ENCODE results near the gene ALK.

ALK gene

DNA sequence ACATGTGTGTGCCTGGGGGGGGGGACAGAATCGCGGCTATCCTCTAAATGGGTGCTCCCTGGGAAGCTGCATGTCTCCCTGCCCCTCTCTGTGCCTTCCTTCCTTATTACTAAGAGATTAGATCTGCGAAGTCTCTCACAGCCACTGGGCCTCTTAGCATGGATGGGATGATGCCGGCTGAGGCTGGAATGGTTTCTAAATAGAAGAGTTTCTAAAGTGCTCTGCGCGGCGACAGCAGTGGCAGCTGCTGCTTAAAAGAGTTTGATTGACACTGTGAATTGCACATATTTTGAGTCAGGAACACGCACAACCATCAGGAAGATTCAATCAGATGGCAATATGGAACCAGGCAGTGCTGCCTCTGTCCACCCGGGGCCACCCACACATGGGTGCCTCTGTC is 642.4 kb downstream of the ALK start:
- peaks cover 0 to 10% of the 10 kb centered on the region in 2 donors for H3K4me1 ChIP-seq (ENCODE audit: control insufficient read depth in 1 of 2, insufficient read depth in 2 of 2, low read length in 2 of 2)
- no peak overlapping the region for H3K4me3 ChIP-seq (ENCODE audit: low read depth in 1 of 2, low read length in 2 of 2)
- H3K27ac ChIP-seq (ENCODE audit: low read length) = no peak overlapping the region
- H3K9me3 ChIP-seq (ENCODE audit: control insufficient read depth in 1 of 2, low read length in 2 of 2) = no peaks in the 10 kb centered on the region
- no peaks in the 10 kb centered on the region for H3K27me3 ChIP-seq (ENCODE audit: low read depth, low read length)
- no peaks in the 10 kb centered on the region for H3K36me3 ChIP-seq (ENCODE audit: control insufficient read depth in 1 of 2, insufficient read depth in 2 of 2, low read length in 2 of 2)

- Histone ChIP-seq H3K9me3 (ENCODE audit: control insufficient read depth in 1 of 2, low read length in 2 of 2) (no peaks in the 10 kb centered on the region), H3K27me3 (ENCODE audit: low read depth, low read length) (no peaks in the 10 kb centered on the region), H3K36me3 (ENCODE audit: control insufficient read depth in 1 of 2, insufficient read depth in 2 of 2, low read length in 2 of 2) (no peaks in the 10 kb centered on the region), H3K4me1 (ENCODE audit: control insufficient read depth in 1 of 2, insufficient read depth in 2 of 2, low read length in 2 of 2) (peaks cover 0 to 2% of the 10 kb centered on the region in 2 donors), H3K27ac (ENCODE audit: low read length) (no peak overlapping the region), H3K4me3 (ENCODE audit: low read depth in 1 of 2, low read length in 2 of 2) (no peak overlapping the region)
Observed at GRCh38 chr2:29276151-29276550, 645.2 kb downstream of the ALK start.

DNA sequence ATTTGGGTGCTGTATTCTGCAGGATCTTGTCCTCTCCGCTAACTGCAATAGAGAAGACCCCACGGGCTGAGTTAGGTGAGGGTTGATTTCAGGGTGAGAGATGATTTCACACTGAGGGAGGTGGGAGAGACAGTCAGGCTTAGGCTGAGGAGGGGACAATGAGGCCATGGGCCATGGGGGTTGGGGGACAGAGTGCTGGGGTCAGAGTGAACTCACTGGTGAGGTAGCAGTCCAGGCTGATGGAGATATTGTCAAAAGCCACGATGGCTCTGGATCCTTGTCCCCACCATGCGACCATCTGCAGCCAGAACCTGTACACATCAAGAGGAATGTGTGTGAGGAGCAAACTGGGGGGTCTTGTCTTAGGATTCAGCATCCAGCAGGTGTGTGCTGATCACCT is 646.2 kb downstream of the ALK start:
- H3K27ac ChIP-seq (ENCODE audit: low read length) = no peak overlapping the region

GRCh38 chr2:29273685-29274611 is 647.4 kb downstream of the ALK start:
- Histone ChIP-seq H3K4me3 (ENCODE audit: low read depth in 1 of 2, low read length in 2 of 2) (no peak overlapping the region), H3K4me1 (ENCODE audit: control insufficient read depth in 1 of 2, insufficient read depth in 2 of 2, low read length in 2 of 2) (no peaks in the 10 kb centered on the region), H3K27me3 (ENCODE audit: low read depth, low read length) (no peaks in the 10 kb centered on the region), H3K9me3 (ENCODE audit: control insufficient read depth in 1 of 2, low read length in 2 of 2) (no peaks in the 10 kb centered on the region), H3K36me3 (ENCODE audit: control insufficient read depth in 1 of 2, insufficient read depth in 2 of 2, low read length in 2 of 2) (no peaks in the 10 kb centered on the region), H3K27ac (ENCODE audit: low read length) (no peak overlapping the region)

More for the DNA sequence above, 646.2 kb downstream of the ALK start:
- H3K4me3 ChIP-seq (ENCODE audit: low read depth in 1 of 2, low read length in 2 of 2) = no peak overlapping the region
- no peaks in the 10 kb centered on the region for H3K27me3 ChIP-seq (ENCODE audit: low read depth, low read length)
- H3K9me3 ChIP-seq (ENCODE audit: control insufficient read depth in 1 of 2, low read length in 2 of 2) = no peaks in the 10 kb centered on the region
- no peaks in the 10 kb centered on the region for H3K36me3 ChIP-seq (ENCODE audit: control insufficient read depth in 1 of 2, insufficient read depth in 2 of 2, low read length in 2 of 2)
- H3K4me1 ChIP-seq (ENCODE audit: control insufficient read depth in 1 of 2, insufficient read depth in 2 of 2, low read length in 2 of 2) = no peaks in the 10 kb centered on the region

DNA sequence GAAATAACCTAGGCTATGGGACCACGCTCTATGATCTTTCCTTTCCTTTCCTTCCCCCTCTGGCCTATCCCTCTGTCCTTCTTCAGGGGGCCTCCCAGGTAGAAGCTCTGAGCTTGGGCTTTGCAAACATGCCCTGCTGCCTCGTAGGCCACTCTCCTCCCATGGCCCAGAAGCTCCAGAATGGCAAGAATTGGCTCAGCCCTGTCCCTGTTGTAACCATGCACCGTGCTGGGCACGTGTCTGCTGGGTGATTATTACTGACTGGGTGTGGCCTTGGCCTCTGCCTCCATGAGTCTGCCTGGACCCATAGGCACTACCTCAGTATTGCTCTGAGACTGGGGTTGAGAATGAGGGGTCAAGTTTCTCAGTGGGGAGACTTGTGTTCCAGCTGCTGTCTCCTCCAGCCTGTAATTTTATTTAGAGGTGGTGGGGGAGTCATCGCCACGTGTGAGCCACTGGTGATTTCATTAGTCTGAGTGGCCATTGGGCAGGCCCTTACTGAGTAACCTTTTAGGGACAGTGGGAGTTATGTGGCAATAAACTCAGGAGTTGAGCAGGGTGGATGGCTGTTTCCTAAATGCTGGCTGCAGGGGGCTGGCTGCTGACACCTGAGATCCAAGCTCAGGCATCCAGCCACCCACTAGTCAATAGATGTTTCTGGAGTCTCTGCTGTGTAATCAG is 648.2 kb downstream of the ALK start:
- Histone ChIP-seq H3K4me3 (ENCODE audit: low read depth in 1 of 2, low read length in 2 of 2) (no peak overlapping the region), H3K36me3 (ENCODE audit: control insufficient read depth in 1 of 2, insufficient read depth in 2 of 2, low read length in 2 of 2) (no peaks in the 10 kb centered on the region), H3K27me3 (ENCODE audit: low read depth, low read length) (no peaks in the 10 kb centered on the region), H3K27ac (ENCODE audit: low read length) (no peak overlapping the region), H3K4me1 (ENCODE audit: control insufficient read depth in 1 of 2, insufficient read depth in 2 of 2, low read length in 2 of 2) (no peaks in the 10 kb centered on the region), H3K9me3 (ENCODE audit: control insufficient read depth in 1 of 2, low read length in 2 of 2) (no peaks in the 10 kb centered on the region)

GRCh38 chr2:29272311-29272710 is 649.1 kb downstream of the ALK start:
- Histone ChIP-seq H3K4me1 (ENCODE audit: control insufficient read depth in 1 of 2, insufficient read depth in 2 of 2, low read length in 2 of 2) (no peaks in the 10 kb centered on the region), H3K27ac (ENCODE audit: low read length) (no peak overlapping the region), H3K4me3 (ENCODE audit: low read depth in 1 of 2, low read length in 2 of 2) (no peak overlapping the region), H3K36me3 (ENCODE audit: control insufficient read depth in 1 of 2, insufficient read depth in 2 of 2, low read length in 2 of 2) (no peaks in the 10 kb centered on the region), H3K9me3 (ENCODE audit: control insufficient read depth in 1 of 2, low read length in 2 of 2) (no peaks in the 10 kb centered on the region), H3K27me3 (ENCODE audit: low read depth, low read length) (no peaks in the 10 kb centered on the region)

- H3K27ac ChIP-seq (ENCODE audit: low read length) = no peak overlapping the region
- H3K4me3 ChIP-seq (ENCODE audit: low read depth in 1 of 2, low read length in 2 of 2) = no peak overlapping the region
- no peaks in the 10 kb centered on the region for H3K4me1 ChIP-seq (ENCODE audit: control insufficient read depth in 1 of 2, insufficient read depth in 2 of 2, low read length in 2 of 2)
- no peaks in the 10 kb centered on the region for H3K36me3 ChIP-seq (ENCODE audit: control insufficient read depth in 1 of 2, insufficient read depth in 2 of 2, low read length in 2 of 2)
- H3K9me3 ChIP-seq (ENCODE audit: control insufficient read depth in 1 of 2, low read length in 2 of 2) = no peaks in the 10 kb centered on the region
- H3K27me3 ChIP-seq (ENCODE audit: low read depth, low read length) = no peaks in the 10 kb centered on the region
Observed at GRCh38 chr2:29270701-29271121, 650.7 kb downstream of the ALK start.

- Histone ChIP-seq H3K36me3 (ENCODE audit: control insufficient read depth in 1 of 2, insufficient read depth in 2 of 2, low read length in 2 of 2) (no peaks in the 10 kb centered on the region), H3K9me3 (ENCODE audit: control insufficient read depth in 1 of 2, low read length in 2 of 2) (no peaks in the 10 kb centered on the region)
Observed at GRCh38 chr2:29269765-29270109, 651.6 kb downstream of the ALK start.

DNA sequence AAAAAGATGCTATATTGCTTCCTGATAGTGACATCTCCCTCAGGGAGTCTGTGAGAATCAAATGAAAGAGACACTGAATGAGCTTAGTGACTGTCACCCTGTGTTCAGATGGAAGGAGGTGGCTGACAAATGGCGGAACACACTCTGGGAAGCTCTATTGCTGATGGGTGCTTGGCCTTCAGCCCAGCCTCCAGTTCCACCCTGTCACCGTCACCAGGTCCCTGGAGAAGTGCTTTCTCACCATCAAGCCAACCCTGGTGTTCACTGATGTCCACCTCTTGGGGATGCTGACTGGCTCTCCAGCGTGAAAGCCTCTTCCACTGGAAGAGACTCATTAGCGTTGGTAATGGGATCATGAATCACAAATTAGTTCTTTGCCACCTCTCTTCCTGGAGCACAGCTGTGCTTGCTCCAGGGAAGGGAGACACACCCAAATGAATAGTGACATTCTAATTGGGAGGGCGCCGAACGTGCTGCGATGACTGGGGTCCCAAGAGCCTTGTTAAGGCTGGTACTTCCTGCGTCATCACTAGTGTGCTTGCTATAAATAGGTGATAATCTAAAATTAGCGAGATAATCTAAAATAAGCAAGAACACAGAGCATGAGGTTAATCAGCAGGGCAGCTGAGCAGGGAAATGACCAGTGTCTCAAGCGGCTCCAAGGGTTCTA is 652.2 kb downstream of the ALK start:
- Histone ChIP-seq H3K27ac (ENCODE audit: low read length) (no peak overlapping the region), H3K4me3 (ENCODE audit: low read depth in 1 of 2, low read length in 2 of 2) (no peak overlapping the region)

More at GRCh38 chr2:29269765-29270109, 651.6 kb downstream of the ALK start:
- H3K4me1 ChIP-seq (ENCODE audit: control insufficient read depth in 1 of 2, insufficient read depth in 2 of 2, low read length in 2 of 2) = no peaks in the 10 kb centered on the region
- no peak overlapping the region for H3K27ac ChIP-seq (ENCODE audit: low read length)
- H3K27me3 ChIP-seq (ENCODE audit: low read depth, low read length) = no peaks in the 10 kb centered on the region
- no peak overlapping the region for H3K4me3 ChIP-seq (ENCODE audit: low read depth in 1 of 2, low read length in 2 of 2)

GRCh38 chr2:29267720-29268119 is 653.7 kb downstream of the ALK start:
- Histone ChIP-seq H3K9me3 (ENCODE audit: control insufficient read depth in 1 of 2, low read length in 2 of 2) (no peaks in the 10 kb centered on the region), H3K4me1 (ENCODE audit: control insufficient read depth in 1 of 2, insufficient read depth in 2 of 2, low read length in 2 of 2) (no peaks in the 10 kb centered on the region), H3K36me3 (ENCODE audit: control insufficient read depth in 1 of 2, insufficient read depth in 2 of 2, low read length in 2 of 2) (no peaks in the 10 kb centered on the region), H3K27me3 (ENCODE audit: low read depth, low read length) (no peaks in the 10 kb centered on the region), H3K27ac (ENCODE audit: low read length) (no peak overlapping the region), H3K4me3 (ENCODE audit: low read depth in 1 of 2, low read length in 2 of 2) (no peak overlapping the region)

More for the DNA sequence above, 652.2 kb downstream of the ALK start:
- no peaks in the 10 kb centered on the region for H3K4me1 ChIP-seq (ENCODE audit: control insufficient read depth in 1 of 2, insufficient read depth in 2 of 2, low read length in 2 of 2)
- no peaks in the 10 kb centered on the region for H3K9me3 ChIP-seq (ENCODE audit: control insufficient read depth in 1 of 2, low read length in 2 of 2)
- no peaks in the 10 kb centered on the region for H3K27me3 ChIP-seq (ENCODE audit: low read depth, low read length)
- no peaks in the 10 kb centered on the region for H3K36me3 ChIP-seq (ENCODE audit: control insufficient read depth in 1 of 2, insufficient read depth in 2 of 2, low read length in 2 of 2)

- no peaks in the 10 kb centered on the region for H3K27me3 ChIP-seq (ENCODE audit: low read depth, low read length)
- H3K4me3 ChIP-seq (ENCODE audit: low read depth in 1 of 2, low read length in 2 of 2) = no peak overlapping the region
- H3K36me3 ChIP-seq (ENCODE audit: control insufficient read depth in 1 of 2, insufficient read depth in 2 of 2, low read length in 2 of 2) = no peaks in the 10 kb centered on the region
- H3K9me3 ChIP-seq (ENCODE audit: control insufficient read depth in 1 of 2, low read length in 2 of 2) = no peaks in the 10 kb centered on the region
- H3K4me1 ChIP-seq (ENCODE audit: control insufficient read depth in 1 of 2, insufficient read depth in 2 of 2, low read length in 2 of 2) = no peaks in the 10 kb centered on the region
- H3K27ac ChIP-seq (ENCODE audit: low read length) = no peak overlapping the region
Observed at GRCh38 chr2:29263886-29264285, 657.5 kb downstream of the ALK start.
